Neural progenitor cell (in vitro differentiated cells): Measurements from ENCODE around the gene PDZRN4. TPM values are rescaled to one million over a fixed set of nuclear protein-coding genes. Genes with fewer than 3 reads are reported as not detected.
"Not testable (repeated sequence)": the region's sequence is repeated elsewhere in the genome, so short reads cannot be mapped to it uniquely, and the experiment has no call there.

Experiments
- DNase-seq: peaks from one replicate; pipeline ENCODE4 v3.0.0-alpha.2; 2016; ENCODE audit warnings: low spot score
- H2AFZ ChIP-seq: fragments of 200-600 bp; sonication (generic); replicated peaks from 2 replicates; pipeline ENCODE4 v1.6.1; 2016; ENCODE audit warnings: antibody characterized with exemption
- H3F3A ChIP-seq: fragments of 200-600 bp; sonication (generic); 2 replicates; pipeline ENCODE4 v1.6.1; 2016; ENCODE audit warnings: antibody characterized with exemption, low read depth
- H3K27ac ChIP-seq: fragments of 200-600 bp; sonication (generic); 2 replicates; pipeline ENCODE4 v1.5.1; 2016; ENCODE audit warnings: mild to moderate bottlenecking
- H3K27me3 ChIP-seq: fragments of 200-600 bp; sonication (generic); 2 replicates; pipeline ENCODE4 v1.6.1; 2016; ENCODE audit warnings: mild to moderate bottlenecking, moderate library complexity
- H3K36me3 ChIP-seq: fragments of 200-600 bp; sonication (generic); 2 replicates; pipeline ENCODE4 v1.5.1; 2016
- H3K4me1 ChIP-seq: fragments of 200-600 bp; sonication (generic); 2 replicates; pipeline ENCODE4 v1.6.1; 2016; ENCODE audit warnings: mixed run types
- H3K4me2 ChIP-seq: fragments of 200-600 bp; sonication (generic); 2 replicates; pipeline ENCODE4 v1.6.1; 2016
- H3K4me3 ChIP-seq: fragments of 200-600 bp; sonication (generic); 2 replicates; pipeline ENCODE4 v1.5.1; 2016
- H3K79me2 ChIP-seq: fragments of 200-600 bp; sonication (generic); 2 replicates; pipeline ENCODE4 v1.6.1; 2016; ENCODE audit warnings: low read depth
- H3K9ac ChIP-seq: fragments of 200-600 bp; sonication (generic); 2 replicates; pipeline ENCODE4 v1.6.1; 2016
- H3K9me3 ChIP-seq: fragments of 200-600 bp; sonication (generic); 2 replicates; pipeline ENCODE4 v1.5.1; 2016; ENCODE audit warnings: low read depth
- H4K20me1 ChIP-seq: fragments of 200-600 bp; sonication (generic); 2 replicates; pipeline ENCODE4 v1.6.1; 2016; ENCODE audit warnings: low read depth
- H3K27ac Mint-ChIP-seq: 3 replicates; pipeline ENCODE4 v1.8.0; 2021; ENCODE audit warnings: mixed read lengths
- H3K27me3 Mint-ChIP-seq: 2 replicates; pipeline ENCODE4 v1.8.0; 2022; ENCODE audit warnings: low read depth, mild to moderate bottlenecking, inconsistent platforms, moderate library complexity, mixed read lengths; ENCODE audit not compliant: insufficient read depth
- H3K36me3 Mint-ChIP-seq: 3 replicates; pipeline ENCODE4 v1.8.0; 2021; ENCODE audit warnings: mixed read lengths
- H3K4me1 Mint-ChIP-seq: 3 replicates; pipeline ENCODE4 v1.8.0; 2021; ENCODE audit warnings: mixed read lengths
- H3K4me3 Mint-ChIP-seq: 3 replicates; pipeline ENCODE4 v1.8.0; 2021; ENCODE audit warnings: mild to moderate bottlenecking, moderate library complexity, mixed read lengths
- H3K9me3 Mint-ChIP-seq: 3 replicates; pipeline ENCODE4 v1.8.0; 2020; ENCODE audit warnings: mixed read lengths
- CTCF ChIP-seq: fragments of 200-600 bp; sonication (generic); IDR thresholded peaks from 2 replicates; pipeline ENCODE4 v1.5.1; 2017; ENCODE audit warnings: antibody characterized with exemption, mild to moderate bottlenecking
- EZH2 ChIP-seq: fragments of 200-600 bp; sonication (generic); IDR thresholded peaks from 2 replicates; pipeline ENCODE4 v1.6.1; 2017; ENCODE audit warnings: antibody characterized with exemption, mild to moderate bottlenecking, moderate library complexity
- EZH2phosphoT487 ChIP-seq: fragments of 200-600 bp; sonication (generic); IDR thresholded peaks from 2 replicates; pipeline ENCODE4 v1.6.1; 2017; ENCODE audit warnings: antibody characterized with exemption
- total RNA-seq: library from RNA; depleted of rRNA; stranded (reverse); fragments of >200 nt; gene quantifications from 2 replicates; pipeline ENCODE4 v1.2.3, GENCODE V29; 2015; ENCODE audit warnings: low replicate concordance

Gene PDZRN4
- total RNA-seq, 1 donor from 2014 or later = 0.06 TPM

GRCh38 chr12:41242603-41243002 lies 54.5 kb downstream of the PDZRN4 start:
- H3K4me3 Mint-ChIP-seq = no peak overlapping the region

GRCh38 chr12:41248391-41248790 lies 60.3 kb downstream of the PDZRN4 start:
- Histone ChIP-seq H3K4me3 (no peak overlapping the region), H3K79me2 (no peaks in the 10 kb centered on the region), H3K9ac (no peak overlapping the region), H3K9me3 (no peaks in the 10 kb centered on the region), H4K20me1 (no peaks in the 10 kb centered on the region), H3K36me3 (no peaks in the 10 kb centered on the region), H3K4me2 (no peak overlapping the region), H2AFZ (no peak overlapping the region), H3K4me1 (no peaks in the 10 kb centered on the region), H3F3A (no peaks in the 10 kb centered on the region), H3K27me3 (no peaks in the 10 kb centered on the region), H3K27ac (no peak overlapping the region)
- no peak for TF ChIP-seq EZH2
- Mint-ChIP-seq H3K9me3 (no peaks in the 10 kb centered on the region), H3K27ac (no peak overlapping the region), H3K36me3 (no peaks in the 10 kb centered on the region), H3K4me3 (no peak overlapping the region), H3K4me1 (no peaks in the 10 kb centered on the region), H3K27me3 (no peaks in the 10 kb centered on the region)
- DNase-seq = no peak

More at GRCh38 chr12:41242603-41243002, 54.5 kb downstream of the PDZRN4 start:
- no peak overlapping the region for H3K4me2 ChIP-seq
- H2AFZ ChIP-seq = no peak overlapping the region
- no peak overlapping the region for H3K4me3 ChIP-seq
- no peak overlapping the region for H3K27ac ChIP-seq
- no peak for DNase-seq
- H3K27me3 Mint-ChIP-seq = peaks cover 5% of the 10 kb centered on the region
- H3K4me1 ChIP-seq = no peaks in the 10 kb centered on the region
- H3K4me1 Mint-ChIP-seq = no peaks in the 10 kb centered on the region
- no peaks in the 10 kb centered on the region for H3K27me3 ChIP-seq
- H4K20me1 ChIP-seq = no peaks in the 10 kb centered on the region
- H3K79me2 ChIP-seq = no peaks in the 10 kb centered on the region
- no peak overlapping the region for H3K27ac Mint-ChIP-seq
- no peaks in the 10 kb centered on the region for H3F3A ChIP-seq
- H3K36me3 Mint-ChIP-seq = no peaks in the 10 kb centered on the region
- no peaks in the 10 kb centered on the region for H3K36me3 ChIP-seq
- TF ChIP-seq EZH2 (no peak), EZH2phosphoT487 (no peak), CTCF (no peak)
- no peaks in the 10 kb centered on the region for H3K9me3 ChIP-seq
- no peak overlapping the region for H3K9ac ChIP-seq
- H3K9me3 Mint-ChIP-seq = no peaks in the 10 kb centered on the region

- no peaks in the 10 kb centered on the region for H3K36me3 Mint-ChIP-seq
- Histone ChIP-seq H3K27ac (no peak overlapping the region), H3K27me3 (no peaks in the 10 kb centered on the region), H3K9me3 (no peaks in the 10 kb centered on the region), H3K9ac (no peak overlapping the region), H3K79me2 (no peaks in the 10 kb centered on the region), H4K20me1 (no peaks in the 10 kb centered on the region), H2AFZ (no peak overlapping the region), H3K4me1 (no peaks in the 10 kb centered on the region), H3K4me2 (no peak overlapping the region), H3F3A (no peaks in the 10 kb centered on the region), H3K36me3 (no peaks in the 10 kb centered on the region), H3K4me3 (no peak overlapping the region)
- DNase-seq = no peak
- no peak overlapping the region for H3K27ac Mint-ChIP-seq
- TF ChIP-seq CTCF = no peak
- no peak for TF ChIP-seq EZH2phosphoT487
- TF ChIP-seq EZH2 = no peak
- no peaks in the 10 kb centered on the region for H3K4me1 Mint-ChIP-seq
- H3K4me3 Mint-ChIP-seq = no peak overlapping the region
- H3K9me3 Mint-ChIP-seq = no peaks in the 10 kb centered on the region
- H3K27me3 Mint-ChIP-seq = peaks cover 2% of the 10 kb centered on the region
Measured at GRCh38 chr12:41250748-41251147, 62.6 kb downstream of the PDZRN4 start.

GRCh38 chr12:41254004-41254914 lies 66.1 kb downstream of the PDZRN4 start:
- Mint-ChIP-seq H3K4me3 (no peak overlapping the region), H3K4me1 (no peaks in the 10 kb centered on the region), H3K36me3 (no peaks in the 10 kb centered on the region), H3K27ac (no peak overlapping the region), H3K9me3 (no peaks in the 10 kb centered on the region), H3K27me3 (peaks cover 2% of the 10 kb centered on the region)
- no peaks in the 10 kb centered on the region for H3K27me3 ChIP-seq
- no peak for DNase-seq
- no peaks in the 10 kb centered on the region for H3K9me3 ChIP-seq
- H3K27ac ChIP-seq = no peak overlapping the region
- no peaks in the 10 kb centered on the region for H3K4me1 ChIP-seq
- no peak overlapping the region for H2AFZ ChIP-seq
- H3K79me2 ChIP-seq = no peaks in the 10 kb centered on the region
- no peaks in the 10 kb centered on the region for H3K36me3 ChIP-seq
- no peak overlapping the region for H3K4me3 ChIP-seq
- no peaks in the 10 kb centered on the region for H3F3A ChIP-seq
- TF ChIP-seq EZH2phosphoT487 (no peak), EZH2 (no peak), CTCF (no peak)
- no peak overlapping the region for H3K4me2 ChIP-seq
- no peaks in the 10 kb centered on the region for H4K20me1 ChIP-seq
- no peak overlapping the region for H3K9ac ChIP-seq

- not testable (repeated sequence) for H3K9ac ChIP-seq, H3K4me3 Mint-ChIP-seq, H3K4me3 ChIP-seq, H3K27ac Mint-ChIP-seq, H3F3A ChIP-seq, H4K20me1 ChIP-seq, H3K4me1 Mint-ChIP-seq, DNase-seq, H3K27ac ChIP-seq, H3K9me3 Mint-ChIP-seq, H3K4me2 ChIP-seq, H3K79me2 ChIP-seq, H3K27me3 ChIP-seq, H3K27me3 Mint-ChIP-seq, H3K9me3 ChIP-seq, H3K36me3 ChIP-seq, H3K36me3 Mint-ChIP-seq, H2AFZ ChIP-seq, H3K4me1 ChIP-seq
Measured at GRCh38 chr12:41263196-41263595, 75.1 kb downstream of the PDZRN4 start.
